ENCODE measurements around the gene SNRPA.

Gene SNRPA

DNA sequence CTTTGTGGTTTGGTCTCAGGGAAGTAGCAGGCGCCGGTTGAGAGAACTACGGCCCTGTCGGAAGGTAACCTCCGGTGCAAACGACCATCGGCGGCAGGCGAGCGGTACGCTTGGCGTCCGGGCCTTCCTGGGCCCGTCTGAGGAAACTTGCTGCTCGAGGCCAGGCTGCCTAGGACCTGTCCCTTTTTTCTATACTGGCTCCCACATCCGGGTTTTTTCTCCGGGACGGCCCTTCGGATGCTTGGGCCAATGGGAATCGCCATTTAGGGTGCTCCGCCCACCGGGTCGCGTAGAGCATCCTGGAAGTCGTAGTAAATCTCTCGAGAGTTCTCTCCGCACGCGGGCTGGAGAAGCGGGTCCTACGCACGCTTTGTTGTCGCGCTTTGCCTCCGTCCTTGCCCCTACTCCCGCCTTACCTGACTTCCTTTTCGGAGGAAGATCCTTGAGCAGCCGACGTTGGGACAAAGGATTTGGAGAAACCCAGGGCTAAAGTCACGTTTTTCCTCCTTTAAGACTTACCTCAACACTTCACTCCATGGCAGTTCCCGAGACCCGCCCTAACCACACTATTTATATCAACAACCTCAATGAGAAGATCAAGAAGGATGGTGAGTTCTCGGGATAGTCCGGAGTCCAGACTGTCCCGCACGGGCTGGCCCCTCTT, at the start of gene SNRPA:
SNRPA (plus strand) TSS at position 330 of the 664 bp plus-strand sequence; CDS start at position 536, 206 bp downstream.
- DNase-seq (ENCODE audit: low read depth) = peak; percentile 94
- H3K4me3 ChIP-seq (ENCODE audit: low read depth, low read length) = peak within 1 kb of the TSS; percentile 88
- TF ChIP-seq MAX (IDR thresholded peaks at IDR 0.05; ENCODE audit: low read depth, low read length) (peak; percentile 74), POLR2A (IDR thresholded peaks at IDR 0.05; ENCODE audit: extremely low read depth, insufficient read length) (peak; percentile 59), MYC (IDR thresholded peaks at IDR 0.05; ENCODE audit: low read depth, low read length) (peak; percentile 85)
- TF ChIP-seq, protein P1, sequence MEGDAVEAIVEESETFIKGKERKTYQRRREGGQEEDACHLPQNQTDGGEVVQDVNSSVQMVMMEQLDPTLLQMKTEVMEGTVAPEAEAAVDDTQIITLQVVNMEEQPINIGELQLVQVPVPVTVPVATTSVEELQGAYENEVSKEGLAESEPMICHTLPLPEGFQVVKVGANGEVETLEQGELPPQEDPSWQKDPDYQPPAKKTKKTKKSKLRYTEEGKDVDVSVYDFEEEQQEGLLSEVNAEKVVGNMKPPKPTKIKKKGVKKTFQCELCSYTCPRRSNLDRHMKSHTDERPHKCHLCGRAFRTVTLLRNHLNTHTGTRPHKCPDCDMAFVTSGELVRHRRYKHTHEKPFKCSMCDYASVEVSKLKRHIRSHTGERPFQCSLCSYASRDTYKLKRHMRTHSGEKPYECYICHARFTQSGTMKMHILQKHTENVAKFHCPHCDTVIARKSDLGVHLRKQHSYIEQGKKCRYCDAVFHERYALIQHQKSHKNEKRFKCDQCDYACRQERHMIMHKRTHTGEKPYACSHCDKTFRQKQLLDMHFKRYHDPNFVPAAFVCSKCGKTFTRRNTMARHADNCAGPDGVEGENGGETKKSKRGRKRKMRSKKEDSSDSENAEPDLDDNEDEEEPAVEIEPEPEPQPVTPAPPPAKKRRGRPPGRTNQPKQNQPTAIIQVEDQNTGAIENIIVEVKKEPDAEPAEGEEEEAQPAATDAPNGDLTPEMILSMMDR (IDR thresholded peaks at IDR 0.05; ENCODE audit: low read depth, low read length) = no peak

DNA sequence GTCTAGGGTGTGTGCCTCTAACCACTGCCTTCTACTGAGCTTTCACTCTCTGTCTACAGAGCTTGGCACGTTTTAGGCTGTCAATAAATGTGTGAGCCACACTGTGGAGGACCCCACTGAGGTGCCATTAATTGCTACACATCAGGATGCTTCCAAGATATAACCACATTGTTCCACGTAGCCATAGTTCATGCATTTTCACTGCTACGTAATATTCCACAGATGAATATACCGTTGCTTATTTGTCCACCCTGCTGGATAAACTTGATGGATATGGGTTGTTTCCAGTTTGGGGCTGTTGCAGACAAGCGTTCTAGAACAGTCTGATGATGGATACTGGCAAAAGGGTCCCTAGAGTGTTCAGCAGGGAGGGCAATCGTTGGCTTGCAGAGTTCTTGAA, 49.2 kb upstream of the SNRPA start:
- TF ChIP-seq POLR2A (IDR thresholded peaks at IDR 0.05; ENCODE audit: extremely low read depth, insufficient read length) (no peak), MAX (IDR thresholded peaks at IDR 0.05; ENCODE audit: low read depth, low read length) (no peak), MYC (IDR thresholded peaks at IDR 0.05; ENCODE audit: low read depth, low read length) (no peak)
- TF ChIP-seq, protein P1 (IDR thresholded peaks at IDR 0.05; ENCODE audit: low read depth, low read length) = no peak
- H3K4me3 ChIP-seq (ENCODE audit: low read depth, low read length) = no peak overlapping the region
- no peak for DNase-seq (ENCODE audit: low read depth)

DNA sequence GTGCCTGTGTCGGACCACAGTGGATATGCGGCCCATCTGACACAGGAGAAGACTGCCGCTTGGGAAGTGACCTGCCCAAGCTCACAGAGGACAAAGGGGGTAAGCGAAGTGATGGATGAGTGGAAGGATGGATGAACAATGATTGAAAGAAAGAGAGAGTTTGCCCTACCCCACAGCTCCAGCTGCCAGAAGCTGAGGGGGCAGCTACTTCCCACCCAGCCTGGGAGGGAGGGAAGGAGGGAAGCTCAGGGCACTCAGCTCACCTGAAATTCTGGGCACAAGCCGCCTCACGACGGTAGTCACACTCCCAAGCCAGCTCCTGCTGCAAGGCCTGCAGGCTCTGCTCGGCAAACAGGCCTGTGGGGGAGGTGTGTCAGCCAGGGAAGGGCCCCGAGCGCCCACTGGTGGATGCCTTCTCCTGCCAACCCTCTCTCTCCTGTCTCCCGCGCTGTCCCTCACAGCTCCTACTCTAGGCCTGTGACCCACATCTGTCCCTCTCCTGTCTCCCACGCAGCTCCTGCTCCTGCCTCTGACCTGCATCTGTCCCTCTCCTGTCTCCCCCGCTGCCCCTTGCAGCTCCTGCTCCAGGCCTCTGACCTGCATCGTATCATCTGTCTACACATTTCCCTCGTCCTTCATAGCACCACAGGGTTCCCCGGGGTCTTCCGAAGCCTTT, 48.5 kb upstream of the SNRPA start:
- H3K4me3 ChIP-seq (ENCODE audit: low read depth, low read length) = no peak overlapping the region
- DNase-seq (ENCODE audit: low read depth) = no peak
- TF ChIP-seq MYC (IDR thresholded peaks at IDR 0.05; ENCODE audit: low read depth, low read length) (no peak), MAX (IDR thresholded peaks at IDR 0.05; ENCODE audit: low read depth, low read length) (no peak), POLR2A (IDR thresholded peaks at IDR 0.05; ENCODE audit: extremely low read depth, insufficient read length) (no peak)
- TF ChIP-seq, protein P1 (IDR thresholded peaks at IDR 0.05; ENCODE audit: low read depth, low read length) = no peak

DNA sequence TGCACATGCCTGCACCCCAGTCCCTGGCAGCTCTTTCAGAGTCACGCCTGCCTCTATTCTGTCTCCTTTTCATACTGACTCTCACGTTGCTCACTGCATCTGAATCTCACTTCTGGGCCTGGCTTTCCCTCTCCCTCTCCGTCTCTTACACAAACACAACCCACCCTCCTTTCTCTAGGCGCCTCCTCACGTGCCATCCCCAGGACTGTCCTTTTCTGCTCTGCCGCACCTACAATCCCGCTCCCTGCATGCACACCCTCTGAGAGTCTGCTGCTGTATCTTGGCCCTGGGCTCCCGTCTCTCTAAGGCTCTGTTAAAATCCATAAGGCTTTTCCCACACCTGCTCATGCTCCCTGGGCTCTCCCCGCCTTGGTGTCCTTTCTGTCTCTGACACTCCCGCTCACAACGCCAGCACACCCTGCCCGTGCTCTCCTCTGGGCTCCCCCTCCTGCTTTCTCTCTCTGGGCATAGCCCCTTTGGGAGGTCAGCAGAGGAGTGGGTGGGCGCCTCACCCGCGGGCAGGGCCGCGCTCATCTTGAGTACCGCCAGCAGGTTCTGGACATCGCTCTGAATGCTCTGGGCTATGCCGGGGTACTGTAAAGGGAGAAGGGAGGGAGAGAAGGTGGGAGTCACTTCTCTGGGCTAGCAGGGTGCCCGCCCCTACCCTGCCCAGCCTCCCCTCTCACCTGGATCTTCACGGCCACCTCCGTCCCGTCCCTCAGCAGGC, 47.8 kb upstream of the SNRPA start:
- no peak overlapping the region for H3K4me3 ChIP-seq (ENCODE audit: low read depth, low read length)
- TF ChIP-seq MYC (IDR thresholded peaks at IDR 0.05; ENCODE audit: low read depth, low read length) (no peak), MAX (IDR thresholded peaks at IDR 0.05; ENCODE audit: low read depth, low read length) (no peak), POLR2A (IDR thresholded peaks at IDR 0.05; ENCODE audit: extremely low read depth, insufficient read length) (no peak)
- TF ChIP-seq, protein P1 (IDR thresholded peaks at IDR 0.05; ENCODE audit: low read depth, low read length) = no peak
- no peak for DNase-seq (ENCODE audit: low read depth)

GRCh38 chr19:40704491-40705361, 46.3 kb upstream of the SNRPA start:
- TF ChIP-seq MAX (IDR thresholded peaks at IDR 0.05; ENCODE audit: low read depth, low read length) (no peak), MYC (IDR thresholded peaks at IDR 0.05; ENCODE audit: low read depth, low read length) (no peak), POLR2A (IDR thresholded peaks at IDR 0.05; ENCODE audit: extremely low read depth, insufficient read length) (no peak)
- TF ChIP-seq, protein P1 (IDR thresholded peaks at IDR 0.05; ENCODE audit: low read depth, low read length) = no peak
- DNase-seq (ENCODE audit: low read depth) = no peak

More at GRCh38 chr19:40704491-40705361, 46.3 kb upstream of the SNRPA start:
- no peak overlapping the region for H3K4me3 ChIP-seq (ENCODE audit: low read depth, low read length)

All from NB4 (cell line).